HepG2 (cell line): ENCODE results near the gene MEAK7. TPM values are rescaled to one million over a fixed set of nuclear protein-coding genes. Genes with fewer than 3 reads are reported as not detected.

Experiments used
- ATAC-seq: fragments of 200-7000 bp; cut with Tn5 transposase; 3 replicates; pipeline ENCODE4 v1.9.1; 2020; ENCODE audit warnings: mild to moderate bottlenecking, moderate library complexity
- BruUV-seq: library from RNA; stranded (reverse); fragments of 400-500 nt; replicated peaks from 2 replicates; lab custom pipeline; 2021; lab: Mats Ljungman, UMichigan
- CTCF ChIA-PET: fragments of 300-600 bp; formaldehyde crosslinking; extraction: SDS; loops from one replicate; lab custom pipeline; 2021; ENCODE audit warnings: low total read pairs, inconsistent platforms, low intra/inter-chr PET ratio; lab: Yijun Ruan, JAX
- POLR2A ChIA-PET: fragments of 350-600 bp; sonication (Branson Sonifier 250); formaldehyde crosslinking; loops from one replicate; lab custom pipeline; 2020; ENCODE audit warnings: antibody characterized with exemption, inconsistent platforms; lab: Yijun Ruan, JAX
- DNase-seq: peaks from one replicate; pipeline ENCODE4 v3.0.0-alpha.2; 2015; ENCODE audit warnings: low spot score
- FAIRE-seq: peaks from 3 replicates; lab custom pipeline; 2011; peaks lifted over from hg19 to GRCh38; lab: Jason Lieb, UNC
- H2AFZ ChIP-seq: one replicate; pipeline ENCODE4 v1.6.1; 2011; ENCODE audit warnings: low read length, inconsistent platforms
- H3K27ac ChIP-seq: fragments of 300-600 bp; 3 replicates; pipeline ENCODE4 v1.8.0; 2011; ENCODE audit warnings: mixed run types, mild to moderate bottlenecking, mixed read lengths, low read length, inconsistent platforms; ENCODE audit not compliant: insufficient read depth; ENCODE audit errors: extremely low read length
- H3K27me3 ChIP-seq, 2 experiments: fragments of 200-600 bp in 1 of 2; 2 replicates in 1 of 2; 3 replicates in 1 of 2; pipeline versions ENCODE4 v1.6.0 to v1.8.0; 2011; ENCODE audit warnings: low read length in 2 of 2, mild to moderate bottlenecking in 2 of 2, moderate library complexity in 2 of 2, inconsistent platforms in 1 of 2; ENCODE audit not compliant: insufficient read depth in 2 of 2, control insufficient read depth in 1 of 2
- H3K36me3 ChIP-seq, 2 experiments: fragments of 200-600 bp in 1 of 2; replicated peaks in 1 of 2; 2 replicates in 1 of 2; 3 replicates in 1 of 2; pipeline versions ENCODE4 v1.5.1 to v1.8.0; 2011; ENCODE audit warnings: low read length in 2 of 2, inconsistent platforms in 1 of 2; ENCODE audit not compliant: insufficient read depth in 2 of 2, control insufficient read depth in 1 of 2
- H3K4me1 ChIP-seq: 2 replicates; pipeline ENCODE4 v1.5.1; 2012; ENCODE audit warnings: low read length, inconsistent platforms; ENCODE audit not compliant: insufficient read depth
- H3K4me2 ChIP-seq: 2 replicates; pipeline ENCODE4 v1.6.0; 2011; ENCODE audit warnings: low read depth, low read length, inconsistent platforms
- H3K4me3 ChIP-seq, 3 experiments: fragments of 200-600 bp in 1 of 3; sonication (generic), shearing (Covaris generic) in 1 of 3; replicated peaks in 1 of 3; 2 replicates each; pipeline ENCODE4 v1.5.1; 2011 to 2016; ENCODE audit warnings: low read length in 3 of 3, inconsistent platforms in 2 of 3, low read depth in 2 of 3, mild to moderate bottlenecking in 2 of 3, control low read depth in 1 of 3, mixed read lengths in 1 of 3; ENCODE audit not compliant: insufficient read depth in 1 of 3
- H3K79me2 ChIP-seq: one replicate; pipeline ENCODE4 v1.6.1; 2011; ENCODE audit warnings: low read length, inconsistent platforms; ENCODE audit not compliant: insufficient read depth
- H3K9ac ChIP-seq: 2 replicates; pipeline ENCODE4 v1.6.0; 2011; ENCODE audit warnings: mild to moderate bottlenecking, low read depth, low read length, inconsistent platforms; ENCODE audit not compliant: insufficient read depth
- H3K9me3 ChIP-seq: 2 replicates; pipeline ENCODE4 v1.5.1; 2012; ENCODE audit warnings: mild to moderate bottlenecking, low read length
- H4K20me1 ChIP-seq: 2 replicates; pipeline ENCODE4 v1.6.0; 2011; ENCODE audit warnings: inconsistent platforms, mild to moderate bottlenecking, low read length, moderate library complexity; ENCODE audit not compliant: insufficient read depth
- ARNT ChIP-seq: fragments of 450-650 bp; IDR thresholded peaks from 2 replicates; pipeline ENCODE4 v1.6.1; 2017
- CBX2 ChIP-seq, 2 experiments: fragments of 200-600 bp in 1 of 2; sonication (generic); formaldehyde crosslinking in 1 of 2; IDR thresholded peaks; 2 replicates each; pipeline versions ENCODE4 v1.7.0 to v1.8.1; 2018 to 2022; ENCODE audit warnings: low read depth in 2 of 2, low read length in 1 of 2, mild to moderate bottlenecking in 1 of 2, missing genetic modification reagents in 1 of 2
- ERF ChIP-seq: IDR thresholded peaks from 2 replicates; pipeline ENCODE4 v1.6.1; 2018; ENCODE audit warnings: missing biosample characterization, missing genetic modification reagents
- GABPB1 ChIP-seq: IDR thresholded peaks from 2 replicates; pipeline ENCODE4 v1.6.1; 2016; ENCODE audit warnings: mild to moderate bottlenecking, missing genetic modification reagents, moderate library complexity, missing compliant biosample characterization
- GFI1 ChIP-seq: sonication (generic); formaldehyde crosslinking; IDR thresholded peaks from 2 replicates; pipeline ENCODE4 v1.5.0; 2020; ENCODE audit warnings: missing genetic modification reagents, mild to moderate bottlenecking, borderline replicate concordance
- ISX ChIP-seq: sonication (generic); formaldehyde crosslinking; conservative IDR thresholded peaks from 2 replicates; pipeline ENCODE4 v1.5.0; 2020; ENCODE audit warnings: missing genetic modification reagents
- JDP2 ChIP-seq: sonication (generic); formaldehyde crosslinking; IDR thresholded peaks from 2 replicates; pipeline ENCODE4 v1.8.1; 2022; ENCODE audit warnings: missing genetic modification reagents, borderline replicate concordance
- SNAI1 ChIP-seq: sonication (generic); formaldehyde crosslinking; IDR thresholded peaks from 2 replicates; pipeline ENCODE4 v1.5.0; 2020; ENCODE audit warnings: mild to moderate bottlenecking, missing genetic modification reagents, borderline replicate concordance
- ZBTB7B ChIP-seq: sonication (generic); formaldehyde crosslinking; IDR thresholded peaks from 2 replicates; pipeline ENCODE4 v1.4.0; 2020; ENCODE audit warnings: missing genetic modification reagents
- ZNF224 ChIP-seq: sonication (generic); formaldehyde crosslinking; IDR thresholded peaks from 2 replicates; pipeline ENCODE4 v1.5.0; 2020; ENCODE audit warnings: mild to moderate bottlenecking, missing genetic modification reagents
- ZNF546 ChIP-seq: sonication (generic); formaldehyde crosslinking; conservative IDR thresholded peaks from 2 replicates; pipeline ENCODE4 v1.8.1; 2023; ENCODE audit warnings: mild to moderate bottlenecking, missing genetic modification reagents
- ZSCAN22 ChIP-seq: sonication (generic); formaldehyde crosslinking; IDR thresholded peaks from 2 replicates; pipeline ENCODE4 v1.4.0; 2020; ENCODE audit warnings: mild to moderate bottlenecking, missing genetic modification reagents
- ZSCAN9 ChIP-seq: IDR thresholded peaks from 2 replicates; pipeline ENCODE4 v1.6.1; 2016; ENCODE audit warnings: borderline replicate concordance
- WGBS: methylation state at CpG from one replicate; pipeline ENCODE4 v1.1.6; 2017; ENCODE audit warnings: low lambda C conversion rate; 5-methylcytosine and 5-hydroxymethylcytosine counted together
- in situ Hi-C: cut with HindIII; loops from 2 replicates; pipeline ENCODE4 v1.10.0; 2017; ENCODE audit warnings: low pct_unique_long_range_greater_than_20kb; ENCODE audit not compliant: extremely low pct_ligation_motif_present
- intact Hi-C: fragments of 100-400 bp; cut with micrococcal nuclease; formaldehyde crosslinking; loops from one replicate; pipeline ENCODE4 v1.10.0; 2022; ENCODE audit not compliant: unreplicated experiment
- polyA plus RNA-seq, 8 experiments: library from polyadenylated mRNA; depleted of rRNA in 3 of 8; stranded (reverse) in 7 of 8; unstranded in 1 of 8; fragments of >200 nt; fragmentation: Illumina TruSeq in 4 of 8; extraction: Trizol in 4 of 8; gene quantifications; 2 replicates each; pipeline versions ENCODE4 v1.2.1 to v1.2.3, GENCODE V29; 2011 to 2016; ENCODE audit warnings: low read depth in 4 of 8, missing spikeins in 1 of 8, mixed read lengths in 1 of 8; ENCODE audit not compliant: insufficient read depth in 1 of 8
- total RNA-seq, 5 experiments: library from RNA; depleted of rRNA; stranded (reverse); fragments of >200 nt; fragmentation: Illumina TruSeq; extraction: Trizol; gene quantifications; 2 replicates each; pipeline ENCODE4 v1.2.3, GENCODE V29; 2016; ENCODE audit warnings: low read depth in 1 of 5
- TF ChIP-seq, protein P1 (sequence below): sonication (generic); formaldehyde crosslinking; IDR thresholded peaks from 2 replicates; pipeline ENCODE4 v1.8.0; 2022; ENCODE audit warnings: mild to moderate bottlenecking, missing genetic modification reagents, moderate library complexity
- TF ChIP-seq, protein P2 (sequence below): IDR thresholded peaks from 2 replicates; pipeline ENCODE4 v1.6.1; 2012; ENCODE audit warnings: low read depth, low read length, improper control_type of control experiment
- TF ChIP-seq, protein P3 (sequence below): IDR thresholded peaks from 2 replicates; pipeline ENCODE4 v1.4.0; 2020; ENCODE audit warnings: mild to moderate bottlenecking, missing genetic modification reagents

MEAK7 gene
- total and polyA plus RNA-seq, 2 of the 13 experiments (the other 11 are each of a cell fraction or from before 2014, with no cell fraction given): 11.8 to 14.7 TPM

DNA sequence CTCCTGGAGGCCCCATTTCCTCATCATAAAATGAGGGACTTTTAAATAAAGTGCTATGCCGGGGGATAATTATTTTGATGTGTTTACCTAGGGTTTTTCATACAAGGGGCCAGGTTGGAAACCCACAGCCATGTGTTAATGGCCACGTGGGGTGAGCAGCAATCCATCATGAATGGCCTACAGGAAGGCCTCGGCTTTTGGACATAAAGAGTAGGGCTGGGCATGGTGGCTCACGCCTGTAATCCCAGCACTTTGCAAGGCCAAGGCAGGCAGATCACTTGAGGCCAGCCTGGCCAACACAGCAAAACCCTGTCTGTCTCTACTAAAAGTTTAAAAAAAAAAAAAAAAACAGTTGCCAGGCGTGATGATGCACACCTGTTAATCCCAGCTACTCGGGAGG lies 40.3 kb downstream of the MEAK7 start (continued):
- no peak for TF ChIP-seq GABPB1 (CRISPR knock-in tag)
- no peak for TF ChIP-seq ZBTB7B (CRISPR knock-in tag)
- no peak for TF ChIP-seq ERF
- TF ChIP-seq, protein P1, sequence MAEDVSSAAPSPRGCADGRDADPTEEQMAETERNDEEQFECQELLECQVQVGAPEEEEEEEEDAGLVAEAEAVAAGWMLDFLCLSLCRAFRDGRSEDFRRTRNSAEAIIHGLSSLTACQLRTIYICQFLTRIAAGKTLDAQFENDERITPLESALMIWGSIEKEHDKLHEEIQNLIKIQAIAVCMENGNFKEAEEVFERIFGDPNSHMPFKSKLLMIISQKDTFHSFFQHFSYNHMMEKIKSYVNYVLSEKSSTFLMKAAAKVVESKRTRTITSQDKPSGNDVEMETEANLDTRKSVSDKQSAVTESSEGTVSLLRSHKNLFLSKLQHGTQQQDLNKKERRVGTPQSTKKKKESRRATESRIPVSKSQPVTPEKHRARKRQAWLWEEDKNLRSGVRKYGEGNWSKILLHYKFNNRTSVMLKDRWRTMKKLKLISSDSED (CRISPR knock-in tag): no peak
- TF ChIP-seq, protein P2, sequence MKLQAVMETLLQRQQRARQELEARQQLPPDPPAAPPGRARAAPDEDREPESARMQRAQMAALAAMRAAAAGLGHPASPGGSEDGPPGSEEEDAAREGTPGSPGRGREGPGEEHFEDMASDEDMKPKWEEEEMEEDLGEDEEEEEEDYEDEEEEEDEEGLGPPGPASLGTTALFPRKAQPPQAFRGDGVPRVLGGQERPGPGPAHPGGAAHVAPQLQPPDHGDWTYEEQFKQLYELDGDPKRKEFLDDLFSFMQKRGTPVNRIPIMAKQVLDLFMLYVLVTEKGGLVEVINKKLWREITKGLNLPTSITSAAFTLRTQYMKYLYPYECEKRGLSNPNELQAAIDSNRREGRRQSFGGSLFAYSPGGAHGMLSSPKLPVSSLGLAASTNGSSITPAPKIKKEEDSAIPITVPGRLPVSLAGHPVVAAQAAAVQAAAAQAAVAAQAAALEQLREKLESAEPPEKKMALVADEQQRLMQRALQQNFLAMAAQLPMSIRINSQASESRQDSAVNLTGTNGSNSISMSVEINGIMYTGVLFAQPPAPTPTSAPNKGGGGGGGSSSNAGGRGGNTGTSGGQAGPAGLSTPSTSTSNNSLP: no peak
- TF ChIP-seq, all 625 proteins: peak for 0

DNA sequence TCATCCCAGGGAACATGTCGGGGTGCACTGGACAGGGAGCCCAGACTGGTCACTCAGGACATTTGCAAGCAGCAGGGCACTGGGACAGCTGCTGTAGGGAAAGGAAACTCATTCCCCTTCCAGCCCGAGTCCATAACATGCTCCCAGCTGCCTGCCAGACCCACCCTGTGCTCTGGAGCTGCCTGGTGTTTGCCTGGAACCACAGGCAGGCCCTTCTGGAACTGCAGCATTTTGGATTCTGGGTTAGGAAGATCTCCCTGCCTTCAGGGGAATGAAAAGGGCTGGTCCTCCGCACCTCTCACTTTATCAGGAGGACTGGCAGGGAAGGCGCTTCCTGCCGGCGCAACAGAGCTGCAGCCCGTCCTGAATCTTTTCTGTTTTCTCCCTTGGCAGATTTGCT lies 41.2 kb downstream of the MEAK7 start:
- ChIA-PET POLR2A (no interaction called here), CTCF (no interaction called here)
- no peak overlapping the region for H3K9ac ChIP-seq
- FAIRE-seq (no peak), ATAC-seq (no peak), DNase-seq (no peak)
- H3K4me1 ChIP-seq: no peaks in the 10 kb centered on the region
- H2AFZ ChIP-seq: no peak overlapping the region
- intact Hi-C loops (no loop called here), in situ Hi-C loops (no loop called here)
- no peak overlapping the region for H3K4me2 ChIP-seq
- H3K27me3 ChIP-seq: no peaks in the 10 kb centered on the region
- no peaks in the 10 kb centered on the region for H4K20me1 ChIP-seq
- no peak overlapping the region for H3K4me3 ChIP-seq
- no TSS peak for BruUV-seq
- peaks cover 0 to 2% of the 10 kb centered on the region in 2 experiments; a peak in 1 of 5 replicates for H3K36me3 ChIP-seq
- H3K27ac ChIP-seq: no peak overlapping the region
- WGBS: 76% methylated on average over 6 of the region's 7 CpGs
- H3K79me2 ChIP-seq: no peaks in the 10 kb centered on the region
- H3K9me3 ChIP-seq: peaks cover 21% of the 10 kb centered on the region
- no peak for TF ChIP-seq ARNT
- TF ChIP-seq CBX2 (IDR thresholded peaks at IDR 0.05; ENCODE audit: low read depth, low read length): no peak
- TF ChIP-seq CBX2 (CRISPR knock-in tag; IDR thresholded peaks at IDR 0.05; ENCODE audit: low read depth): no peak
- no peak for TF ChIP-seq ZNF546 (CRISPR knock-in tag)
- no peak for TF ChIP-seq ISX (CRISPR knock-in tag)
- no peak for TF ChIP-seq SNAI1
- TF ChIP-seq, protein P3, sequence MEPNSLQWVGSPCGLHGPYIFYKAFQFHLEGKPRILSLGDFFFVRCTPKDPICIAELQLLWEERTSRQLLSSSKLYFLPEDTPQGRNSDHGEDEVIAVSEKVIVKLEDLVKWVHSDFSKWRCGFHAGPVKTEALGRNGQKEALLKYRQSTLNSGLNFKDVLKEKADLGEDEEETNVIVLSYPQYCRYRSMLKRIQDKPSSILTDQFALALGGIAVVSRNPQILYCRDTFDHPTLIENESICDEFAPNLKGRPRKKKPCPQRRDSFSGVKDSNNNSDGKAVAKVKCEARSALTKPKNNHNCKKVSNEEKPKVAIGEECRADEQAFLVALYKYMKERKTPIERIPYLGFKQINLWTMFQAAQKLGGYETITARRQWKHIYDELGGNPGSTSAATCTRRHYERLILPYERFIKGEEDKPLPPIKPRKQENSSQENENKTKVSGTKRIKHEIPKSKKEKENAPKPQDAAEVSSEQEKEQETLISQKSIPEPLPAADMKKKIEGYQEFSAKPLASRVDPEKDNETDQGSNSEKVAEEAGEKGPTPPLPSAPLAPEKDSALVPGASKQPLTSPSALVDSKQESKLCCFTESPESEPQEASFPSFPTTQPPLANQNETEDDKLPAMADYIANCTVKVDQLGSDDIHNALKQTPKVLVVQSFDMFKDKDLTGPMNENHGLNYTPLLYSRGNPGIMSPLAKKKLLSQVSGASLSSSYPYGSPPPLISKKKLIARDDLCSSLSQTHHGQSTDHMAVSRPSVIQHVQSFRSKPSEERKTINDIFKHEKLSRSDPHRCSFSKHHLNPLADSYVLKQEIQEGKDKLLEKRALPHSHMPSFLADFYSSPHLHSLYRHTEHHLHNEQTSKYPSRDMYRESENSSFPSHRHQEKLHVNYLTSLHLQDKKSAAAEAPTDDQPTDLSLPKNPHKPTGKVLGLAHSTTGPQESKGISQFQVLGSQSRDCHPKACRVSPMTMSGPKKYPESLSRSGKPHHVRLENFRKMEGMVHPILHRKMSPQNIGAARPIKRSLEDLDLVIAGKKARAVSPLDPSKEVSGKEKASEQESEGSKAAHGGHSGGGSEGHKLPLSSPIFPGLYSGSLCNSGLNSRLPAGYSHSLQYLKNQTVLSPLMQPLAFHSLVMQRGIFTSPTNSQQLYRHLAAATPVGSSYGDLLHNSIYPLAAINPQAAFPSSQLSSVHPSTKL: no peak
- no peak for TF ChIP-seq JDP2 (CRISPR knock-in tag)
- no peak for TF ChIP-seq ZSCAN22 (CRISPR knock-in tag)
- no peak for TF ChIP-seq GFI1
- TF ChIP-seq ZSCAN9 (CRISPR knock-in tag): no peak
- TF ChIP-seq ZNF224 (CRISPR knock-in tag): no peak
